Measurements from ENCODE around the gene SSR4.

- TF ChIP-seq ARID5B (CRISPR knock-in tag; IDR thresholded peaks at IDR 0.05) (no peak), THAP9 (CRISPR knock-in tag; IDR thresholded peaks at IDR 0.05; ENCODE audit: borderline replicate concordance) (no peak)
- TF ChIP-seq, protein P1, sequence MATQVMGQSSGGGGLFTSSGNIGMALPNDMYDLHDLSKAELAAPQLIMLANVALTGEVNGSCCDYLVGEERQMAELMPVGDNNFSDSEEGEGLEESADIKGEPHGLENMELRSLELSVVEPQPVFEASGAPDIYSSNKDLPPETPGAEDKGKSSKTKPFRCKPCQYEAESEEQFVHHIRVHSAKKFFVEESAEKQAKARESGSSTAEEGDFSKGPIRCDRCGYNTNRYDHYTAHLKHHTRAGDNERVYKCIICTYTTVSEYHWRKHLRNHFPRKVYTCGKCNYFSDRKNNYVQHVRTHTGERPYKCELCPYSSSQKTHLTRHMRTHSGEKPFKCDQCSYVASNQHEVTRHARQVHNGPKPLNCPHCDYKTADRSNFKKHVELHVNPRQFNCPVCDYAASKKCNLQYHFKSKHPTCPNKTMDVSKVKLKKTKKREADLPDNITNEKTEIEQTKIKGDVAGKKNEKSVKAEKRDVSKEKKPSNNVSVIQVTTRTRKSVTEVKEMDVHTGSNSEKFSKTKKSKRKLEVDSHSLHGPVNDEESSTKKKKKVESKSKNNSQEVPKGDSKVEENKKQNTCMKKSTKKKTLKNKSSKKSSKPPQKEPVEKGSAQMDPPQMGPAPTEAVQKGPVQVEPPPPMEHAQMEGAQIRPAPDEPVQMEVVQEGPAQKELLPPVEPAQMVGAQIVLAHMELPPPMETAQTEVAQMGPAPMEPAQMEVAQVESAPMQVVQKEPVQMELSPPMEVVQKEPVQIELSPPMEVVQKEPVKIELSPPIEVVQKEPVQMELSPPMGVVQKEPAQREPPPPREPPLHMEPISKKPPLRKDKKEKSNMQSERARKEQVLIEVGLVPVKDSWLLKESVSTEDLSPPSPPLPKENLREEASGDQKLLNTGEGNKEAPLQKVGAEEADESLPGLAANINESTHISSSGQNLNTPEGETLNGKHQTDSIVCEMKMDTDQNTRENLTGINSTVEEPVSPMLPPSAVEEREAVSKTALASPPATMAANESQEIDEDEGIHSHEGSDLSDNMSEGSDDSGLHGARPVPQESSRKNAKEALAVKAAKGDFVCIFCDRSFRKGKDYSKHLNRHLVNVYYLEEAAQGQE (IDR thresholded peaks at IDR 0.05; ENCODE audit: borderline replicate concordance in 1 of 2, low read depth in 1 of 2, low read length in 2 of 2), result no peak
Measured at GRCh38 chrX:153774576-153775292, 19.7 kb upstream of the SSR4 start.
